Activated naive CD4-positive, alpha-beta T cell treated with anti-CD3 and anti-CD28 coated beads, Interleukin-2, amount 50 U/mL, for 24 hours (primary cell): ENCODE data around the gene RNF208.

Source experiments
- H3K27ac Mint-ChIP-seq: one replicate; pipeline ENCODE4 v1.8.0; 2021; ENCODE audit warnings: mild to moderate bottlenecking, mixed read lengths
- H3K27me3 Mint-ChIP-seq: one replicate; pipeline ENCODE4 v1.8.0; 2021; ENCODE audit warnings: mixed read lengths
- H3K36me3 Mint-ChIP-seq: one replicate; pipeline ENCODE4 v1.8.0; 2021; ENCODE audit warnings: mixed read lengths
- H3K4me1 Mint-ChIP-seq: one replicate; pipeline ENCODE4 v1.8.0; 2021; ENCODE audit warnings: mixed read lengths
- H3K4me3 Mint-ChIP-seq: one replicate; pipeline ENCODE4 v1.8.0; 2021; ENCODE audit warnings: mild to moderate bottlenecking, mixed read lengths
- H3K9me3 Mint-ChIP-seq: one replicate; pipeline ENCODE4 v1.8.0; 2021; ENCODE audit warnings: mixed read lengths

RNF208 gene

GRCh38 chr9:137227054-137227852, 5.2 kb upstream of the RNF208 start, which contains the start of gene RNF224:
RNF224 (plus strand) TSS chr9:137227502; CDS start chr9:137228336, 834 bp downstream.
- H3K4me3 Mint-ChIP-seq = peak within 1 kb of the TSS; percentile 16
- H3K27ac Mint-ChIP-seq = peak within 1 kb of the TSS; percentile 70
- H3K9me3 Mint-ChIP-seq = no peaks in the 10 kb centered on the region

GRCh38 chr9:137226338-137227053, 4.5 kb upstream of the RNF208 start:
- Mint-ChIP-seq H3K4me1 (peaks cover 8% of the 10 kb centered on the region), H3K4me3 (no peak overlapping the region), H3K27ac (no peak overlapping the region), H3K36me3 (no peaks in the 10 kb centered on the region), H3K27me3 (peaks cover 2% of the 10 kb centered on the region), H3K9me3 (no peaks in the 10 kb centered on the region)

More at GRCh38 chr9:137227054-137227852, 5.2 kb upstream of the RNF208 start, which contains the start of gene RNF224:
- H3K4me1 Mint-ChIP-seq = peaks cover 8% of the 10 kb centered on the region
- H3K36me3 Mint-ChIP-seq = no peaks in the 10 kb centered on the region
- peaks cover 2% of the 10 kb centered on the region for H3K27me3 Mint-ChIP-seq

GRCh38 chr9:137225699-137226331, 3.8 kb upstream of the RNF208 start:
- Mint-ChIP-seq H3K27ac (no peak overlapping the region), H3K27me3 (peaks cover 2% of the 10 kb centered on the region), H3K36me3 (no peaks in the 10 kb centered on the region), H3K4me3 (no peak overlapping the region), H3K9me3 (no peaks in the 10 kb centered on the region), H3K4me1 (peaks cover 8% of the 10 kb centered on the region)

- Mint-ChIP-seq H3K27me3 (peaks cover 2% of the 10 kb centered on the region), H3K36me3 (no peaks in the 10 kb centered on the region), H3K9me3 (no peaks in the 10 kb centered on the region), H3K27ac (no peak within 1 kb of the TSS), H3K4me3 (peak within 1 kb of the TSS; percentile 82), H3K4me1 (peaks cover 8% of the 10 kb centered on the region)
Measured at GRCh38 chr9:137224830-137225694, 3.0 kb upstream of the RNF208 start, which contains the start of gene CYSRT1. CYSRT1 (plus strand) TSS chr9:137225174; CDS start chr9:137225622, 448 bp downstream.

DNA sequence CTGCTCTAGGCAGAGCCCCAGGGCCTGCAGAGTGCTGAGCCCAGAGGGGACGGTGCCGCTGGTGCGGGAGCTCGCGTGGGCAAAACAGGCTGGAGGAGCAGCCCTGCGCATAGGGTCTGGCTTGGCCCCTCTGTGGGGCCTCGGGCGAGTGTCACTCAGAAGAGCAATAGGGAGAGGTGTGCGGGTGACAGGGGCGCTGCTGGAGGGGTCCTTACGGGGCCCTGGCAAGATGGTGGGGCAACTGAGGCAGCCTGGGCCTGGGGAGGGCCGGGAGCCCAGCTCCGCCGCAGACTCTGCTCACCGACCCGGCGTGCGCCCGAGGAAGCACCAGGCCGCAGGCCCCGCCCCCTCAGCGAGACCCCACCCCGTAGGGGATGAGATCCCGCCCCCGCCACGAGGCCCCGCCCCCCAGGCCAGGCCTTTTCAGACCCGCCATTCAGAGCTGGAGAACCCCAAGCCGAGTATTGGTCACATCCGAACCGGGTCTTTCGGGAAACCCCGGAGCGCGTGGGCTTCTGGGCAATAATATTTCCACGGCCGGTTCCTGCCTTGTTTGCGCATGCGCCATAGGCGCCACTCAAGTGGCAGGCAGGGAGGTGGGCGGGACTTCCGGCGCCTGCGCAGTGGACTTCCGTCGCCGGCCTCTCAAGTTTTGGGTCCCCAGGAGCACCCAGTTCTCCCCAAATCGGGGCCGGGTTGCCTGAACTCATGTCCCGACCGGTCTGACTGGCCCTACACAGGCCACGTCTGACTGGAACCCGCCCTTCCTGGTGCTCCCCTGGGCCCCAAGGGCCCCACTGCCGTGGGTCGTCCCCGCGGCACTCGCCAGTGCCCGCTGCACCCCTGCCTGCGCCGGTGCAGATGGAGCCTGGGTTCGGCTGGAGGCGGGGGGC, 1.3 kb upstream of the RNF208 start:
- Mint-ChIP-seq H3K4me1 (peaks cover 8% of the 10 kb centered on the region), H3K27me3 (peaks cover 2% of the 10 kb centered on the region), H3K4me3 (peak overlapping the region; percentile 82), H3K9me3 (no peaks in the 10 kb centered on the region), H3K27ac (peak overlapping the region; percentile 65), H3K36me3 (no peaks in the 10 kb centered on the region)

- Mint-ChIP-seq H3K4me3 (no peak overlapping the region), H3K9me3 (no peaks in the 10 kb centered on the region), H3K4me1 (peaks cover 3% of the 10 kb centered on the region), H3K27me3 (no peaks in the 10 kb centered on the region), H3K27ac (no peak overlapping the region), H3K36me3 (no peaks in the 10 kb centered on the region)
Measured at GRCh38 chr9:137221506-137222111, 431 bp downstream of the RNF208 start.

GRCh38 chr9:137221095-137221505, 940 bp downstream of the RNF208 start:
- no peaks in the 10 kb centered on the region for H3K9me3 Mint-ChIP-seq
- H3K27me3 Mint-ChIP-seq = no peaks in the 10 kb centered on the region
- H3K4me3 Mint-ChIP-seq = no peak overlapping the region
- no peaks in the 10 kb centered on the region for H3K36me3 Mint-ChIP-seq
- peaks cover 3% of the 10 kb centered on the region for H3K4me1 Mint-ChIP-seq
- H3K27ac Mint-ChIP-seq = no peak overlapping the region

GRCh38 chr9:137220317-137221094, 1.5 kb downstream of the RNF208 start:
- peaks cover 3% of the 10 kb centered on the region for H3K4me1 Mint-ChIP-seq
- no peak overlapping the region for H3K4me3 Mint-ChIP-seq
- no peaks in the 10 kb centered on the region for H3K36me3 Mint-ChIP-seq
- no peaks in the 10 kb centered on the region for H3K27me3 Mint-ChIP-seq
- H3K9me3 Mint-ChIP-seq = no peaks in the 10 kb centered on the region
- peak overlapping the region; percentile 72 for H3K27ac Mint-ChIP-seq

GRCh38 chr9:137219757-137220316, 2.2 kb downstream of the RNF208 start:
- no peaks in the 10 kb centered on the region for H3K27me3 Mint-ChIP-seq
- no peaks in the 10 kb centered on the region for H3K9me3 Mint-ChIP-seq
- no peak overlapping the region for H3K4me3 Mint-ChIP-seq
- H3K4me1 Mint-ChIP-seq = peaks cover 3% of the 10 kb centered on the region
- H3K27ac Mint-ChIP-seq = no peak overlapping the region
- H3K36me3 Mint-ChIP-seq = no peaks in the 10 kb centered on the region

GRCh38 chr9:137218754-137219271, 3.2 kb downstream of the RNF208 start:
- no peaks in the 10 kb centered on the region for H3K27me3 Mint-ChIP-seq
- no peak overlapping the region for H3K27ac Mint-ChIP-seq
- H3K36me3 Mint-ChIP-seq = no peaks in the 10 kb centered on the region
- peaks cover 3% of the 10 kb centered on the region for H3K4me1 Mint-ChIP-seq
- no peak overlapping the region for H3K4me3 Mint-ChIP-seq
- no peaks in the 10 kb centered on the region for H3K9me3 Mint-ChIP-seq

DNA sequence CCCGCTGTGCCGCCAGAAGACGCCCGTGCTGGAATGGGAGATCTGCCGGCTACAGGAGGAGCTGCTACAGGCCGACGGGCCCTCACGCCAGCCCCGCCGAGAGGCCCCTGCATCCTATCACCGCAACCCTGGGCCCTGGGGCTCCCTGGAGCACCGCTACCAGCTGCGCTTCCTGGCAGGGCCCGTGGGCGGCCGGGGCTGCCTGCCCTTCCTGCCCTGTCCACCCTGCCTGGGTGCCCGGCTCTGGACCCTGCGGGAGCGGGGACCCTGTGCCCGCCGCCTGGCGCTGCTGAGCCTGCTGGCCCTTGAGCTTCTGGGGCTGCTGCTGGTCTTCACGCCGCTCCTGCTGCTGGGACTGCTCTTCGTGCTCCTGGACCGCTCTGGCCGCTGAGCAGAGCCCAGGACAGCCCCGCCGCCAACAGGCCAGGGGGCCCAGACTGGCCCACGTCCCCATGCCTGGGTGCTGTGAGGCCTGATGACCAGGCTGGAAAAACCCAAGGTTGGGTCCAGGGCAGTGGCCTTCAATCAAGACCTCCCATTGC, 3.8 kb downstream of the RNF208 start:
- Mint-ChIP-seq H3K36me3 (no peaks in the 10 kb centered on the region), H3K4me1 (peaks cover 3% of the 10 kb centered on the region), H3K4me3 (no peak overlapping the region), H3K27ac (no peak overlapping the region), H3K9me3 (no peaks in the 10 kb centered on the region), H3K27me3 (no peaks in the 10 kb centered on the region)

- no peaks in the 10 kb centered on the region for H3K27me3 Mint-ChIP-seq
- no peaks in the 10 kb centered on the region for H3K9me3 Mint-ChIP-seq
- no peak overlapping the region for H3K27ac Mint-ChIP-seq
- H3K36me3 Mint-ChIP-seq = no peaks in the 10 kb centered on the region
- H3K4me3 Mint-ChIP-seq = no peak overlapping the region
- no peaks in the 10 kb centered on the region for H3K4me1 Mint-ChIP-seq
Measured at GRCh38 chr9:137217276-137218211, 4.5 kb downstream of the RNF208 start.
